Measurements from ENCODE around the gene DLGAP1. TPM values are rescaled to one million over a fixed set of nuclear protein-coding genes. Genes with fewer than 3 reads are reported as not detected.
"Not testable (repeated sequence)": the region's sequence is repeated elsewhere in the genome, so short reads cannot be mapped to it uniquely, and the experiment has no call there.

The DLGAP1 gene
- total RNA-seq, 3 donors from 2014 or later, result 0.96 to 17.6 (median 5.2) TPM

- TF ChIP-seq POLR2AphosphoS5 (IDR thresholded peaks at IDR 0.05), result no peak
- TF ChIP-seq CTCF (IDR thresholded peaks at IDR 0.05), result no peak
- TF ChIP-seq POLR2A (IDR thresholded peaks at IDR 0.05), result no peak
- Histone ChIP-seq H3K27me3 (no peaks in the 10 kb centered on the region), H3K36me3 (no peaks in the 10 kb centered on the region), H3K9me3 (peaks cover 0 to 11% of the 10 kb centered on the region in 2 donors), H3K4me1 (no peaks in the 10 kb centered on the region), H3K27ac (no peak overlapping the region), H3K4me3 (no peak overlapping the region)
- no peak for DNase-seq (ENCODE audit: low spot score in 2 of 2)
- intact Hi-C loops (cut with DNase I; ENCODE audit: low total_unique reads), result no loop called here
Observed at GRCh38 chr18:4063545-4063944, 391.6 kb downstream of the DLGAP1 start.

GRCh38 chr18:4060427-4061281 is 394.5 kb downstream of the DLGAP1 start:
- Histone ChIP-seq H3K4me3 (no peak overlapping the region), H3K36me3 (no peaks in the 10 kb centered on the region), H3K9me3 (peaks cover 0 to 11% of the 10 kb centered on the region in 2 donors), H3K27me3 (no peaks in the 10 kb centered on the region), H3K27ac (no peak overlapping the region), H3K4me1 (no peaks in the 10 kb centered on the region)
- no peak for TF ChIP-seq POLR2AphosphoS5 (IDR thresholded peaks at IDR 0.05)
- no peak for TF ChIP-seq CTCF (IDR thresholded peaks at IDR 0.05)
- intact Hi-C loops (cut with DNase I; ENCODE audit: low total_unique reads), result no loop called here
- no peak for DNase-seq (ENCODE audit: low spot score in 2 of 2)

GRCh38 chr18:4058179-4058578 is 396.9 kb downstream of the DLGAP1 start:
- TF ChIP-seq POLR2A (IDR thresholded peaks at IDR 0.05) (no peak), CTCF (IDR thresholded peaks at IDR 0.05) (no peak), POLR2AphosphoS5 (IDR thresholded peaks at IDR 0.05) (no peak)
- Histone ChIP-seq H3K27ac (no peak overlapping the region), H3K4me1 (no peaks in the 10 kb centered on the region), H3K9me3 (peaks cover 0 to 11% of the 10 kb centered on the region in 2 donors), H3K36me3 (no peaks in the 10 kb centered on the region), H3K27me3 (no peaks in the 10 kb centered on the region), H3K4me3 (no peak overlapping the region)
- no peak for DNase-seq (ENCODE audit: low spot score in 2 of 2)
- intact Hi-C loops (cut with DNase I; ENCODE audit: low total_unique reads), result no loop called here

- Histone ChIP-seq H3K9me3 (no peaks in the 10 kb centered on the region), H3K27me3 (no peaks in the 10 kb centered on the region), H3K4me3 (no peak overlapping the region), H3K4me1 (no peaks in the 10 kb centered on the region), H3K36me3 (no peaks in the 10 kb centered on the region), H3K27ac (no peak overlapping the region)
- TF ChIP-seq POLR2AphosphoS5 (IDR thresholded peaks at IDR 0.05) (no peak), POLR2A (IDR thresholded peaks at IDR 0.05) (no peak), CTCF (IDR thresholded peaks at IDR 0.05) (no peak)
- no peak for DNase-seq (ENCODE audit: low spot score in 2 of 2)
- intact Hi-C loops (cut with DNase I; ENCODE audit: low total_unique reads), result no loop called here
Observed at GRCh38 chr18:4040391-4041092, 414.6 kb downstream of the DLGAP1 start.

- no peak overlapping the region for H3K27ac ChIP-seq
- H3K27me3 ChIP-seq, result no peaks in the 10 kb centered on the region
- intact Hi-C loops (cut with DNase I; ENCODE audit: low total_unique reads), result loop anchor here (10.0 kb wide), 1 partner anchor 1739 kb away; no protein-coding TSS in a partner anchor
- no peak for DNase-seq (ENCODE audit: low spot score in 2 of 2)
- H3K36me3 ChIP-seq, result no peaks in the 10 kb centered on the region
- H3K4me3 ChIP-seq, result no peak overlapping the region
- H3K4me1 ChIP-seq, result no peaks in the 10 kb centered on the region
- H3K9me3 ChIP-seq, result no peaks in the 10 kb centered on the region
- TF ChIP-seq POLR2AphosphoS5 (IDR thresholded peaks at IDR 0.05) (no peak), CTCF (IDR thresholded peaks at IDR 0.05) (no peak), POLR2A (IDR thresholded peaks at IDR 0.05) (no peak)
Observed at GRCh38 chr18:4035521-4035920, 419.6 kb downstream of the DLGAP1 start.

- H3K36me3 ChIP-seq; DNase-seq (ENCODE audit: low spot score in 2 of 2); H3K27ac ChIP-seq; H3K4me1 ChIP-seq; H3K4me3 ChIP-seq; H3K9me3 ChIP-seq; H3K27me3 ChIP-seq: not testable (repeated sequence)
- intact Hi-C loops (cut with DNase I; ENCODE audit: low total_unique reads), result loop anchor here (10.0 kb wide), 1 partner anchor 1740 kb away; no protein-coding TSS in a partner anchor
Observed at GRCh38 chr18:4034815-4035214, 420.3 kb downstream of the DLGAP1 start.

Data from breast epithelium (tissue), 4 donors.